NCI-H2029 treated with DMSO at 0.1 percent for 48 hours (cell line): ENCODE measurements around the gene CCND1.
"Not testable (repeated sequence)": the region's sequence is repeated elsewhere in the genome, so short reads cannot be mapped to it uniquely, and the experiment has no call there.

Experiments
- DNase-seq: peaks from one replicate; lab custom pipeline; 2025; lab: John Stamatoyannopoulos, UW

The CCND1 gene

GRCh38 chr11:69691463-69691862 lies 50.5 kb downstream of the CCND1 start:
- DNase-seq = no peak

GRCh38 chr11:69692422-69692821 lies 51.5 kb downstream of the CCND1 start:
- no peak for DNase-seq

- DNase-seq = no peak
Measured at GRCh38 chr11:69694781-69695180, 53.8 kb downstream of the CCND1 start.

- no peak for DNase-seq
Measured at GRCh38 chr11:69695581-69695980, 54.6 kb downstream of the CCND1 start.

GRCh38 chr11:69695995-69696394 lies 55.0 kb downstream of the CCND1 start:
- not testable (repeated sequence) for DNase-seq

GRCh38 chr11:69696749-69697468 lies 56.0 kb downstream of the CCND1 start:
- peak; percentile 81 for DNase-seq

- DNase-seq = no peak
Measured at GRCh38 chr11:69697469-69697843, 56.5 kb downstream of the CCND1 start.

- no peak for DNase-seq
Measured at GRCh38 chr11:69697861-69698260, 56.9 kb downstream of the CCND1 start.

- DNase-seq = no peak
Measured at GRCh38 chr11:69698362-69698761, 57.4 kb downstream of the CCND1 start.

GRCh38 chr11:69699213-69699612 lies 58.3 kb downstream of the CCND1 start:
- DNase-seq = peak; percentile 50

GRCh38 chr11:69700278-69701140 lies 59.6 kb downstream of the CCND1 start:
- peak; percentile 79 for DNase-seq

- DNase-seq = no peak
Measured at GRCh38 chr11:69702239-69702691, 61.3 kb downstream of the CCND1 start.

- DNase-seq = no peak
Measured at GRCh38 chr11:69702769-69703452, 62.0 kb downstream of the CCND1 start.

- no peak for DNase-seq
Measured at GRCh38 chr11:69703453-69703767, 62.5 kb downstream of the CCND1 start.
